H9 (cell line): ENCODE results near the gene MOB3B. TPM values are rescaled to one million over a fixed set of nuclear protein-coding genes. Genes with fewer than 3 reads are reported as not detected.

ENCODE experiments used
- DNase-seq: peaks from one replicate; pipeline ENCODE4 v3.0.0-alpha.2; 2017
- H2AFZ ChIP-seq: one replicate; pipeline ENCODE4 v1.6.1; 2013; ENCODE audit warnings: mild to moderate bottlenecking, low read length, control low read depth, moderate library complexity
- H2AK5ac ChIP-seq: 2 replicates; pipeline ENCODE4 v1.6.1; 2013; ENCODE audit warnings: low read length, control low read depth, mixed read lengths; ENCODE audit not compliant: insufficient read length
- H2BK120ac ChIP-seq: one replicate; pipeline ENCODE4 v1.6.1; 2013; ENCODE audit warnings: low read depth, mild to moderate bottlenecking, low read length, control low read depth, inconsistent platforms; ENCODE audit not compliant: poor library complexity, severe bottlenecking
- H2BK12ac ChIP-seq: 2 replicates; pipeline ENCODE4 v1.6.1; 2013; ENCODE audit warnings: low read length, control low read depth, mixed read lengths, low read depth; ENCODE audit not compliant: insufficient read length
- H2BK15ac ChIP-seq: 2 replicates; pipeline ENCODE4 v1.6.1; 2013; ENCODE audit warnings: low read depth, low read length, control low read depth
- H2BK20ac ChIP-seq: one replicate; pipeline ENCODE4 v1.6.1; 2013; ENCODE audit warnings: low read depth, mild to moderate bottlenecking, low read length, control low read depth, inconsistent platforms; ENCODE audit not compliant: poor library complexity, severe bottlenecking
- H2BK5ac ChIP-seq: 2 replicates; pipeline ENCODE4 v1.6.1; 2013; ENCODE audit warnings: low read length, control low read depth, mixed read lengths; ENCODE audit not compliant: insufficient read length
- H3K14ac ChIP-seq: 2 replicates; pipeline ENCODE4 v1.6.1; 2013; ENCODE audit warnings: low read length, control low read depth; ENCODE audit not compliant: insufficient read depth
- H3K18ac ChIP-seq: 2 replicates; pipeline ENCODE4 v1.6.1; 2013; ENCODE audit warnings: low read depth, mild to moderate bottlenecking, mixed read lengths, low read length, control low read depth; ENCODE audit not compliant: insufficient read length
- H3K23ac ChIP-seq: 2 replicates; pipeline ENCODE4 v1.6.1; 2013; ENCODE audit warnings: low read length, control low read depth, mixed read lengths, low read depth; ENCODE audit not compliant: insufficient read length
- H3K23me2 ChIP-seq: 2 replicates; pipeline ENCODE4 v1.6.1; 2013; ENCODE audit warnings: low read depth, mild to moderate bottlenecking, mixed read lengths, low read length, control low read depth; ENCODE audit not compliant: insufficient read length, poor library complexity, severe bottlenecking
- H3K27ac ChIP-seq: 2 replicates; pipeline ENCODE4 v1.5.1; 2013; ENCODE audit warnings: low read length, control low read depth, mixed read lengths, low read depth; ENCODE audit not compliant: insufficient read length
- H3K27me3 ChIP-seq: 2 replicates; pipeline ENCODE4 v1.6.1; 2013; ENCODE audit warnings: low read length, control low read depth, inconsistent platforms; ENCODE audit not compliant: insufficient read depth
- H3K4ac ChIP-seq: 2 replicates; pipeline ENCODE4 v1.6.1; 2013; ENCODE audit warnings: low read depth, mild to moderate bottlenecking, control low read depth, inconsistent platforms, low read length, moderate library complexity
- H3K4me1 ChIP-seq: 2 replicates; pipeline ENCODE4 v1.6.1; 2013; ENCODE audit warnings: low read length, control low read depth, inconsistent platforms; ENCODE audit not compliant: insufficient read depth
- H3K4me2 ChIP-seq: 2 replicates; pipeline ENCODE4 v1.6.1; 2013; ENCODE audit warnings: low read length, control low read depth, mixed read lengths; ENCODE audit not compliant: insufficient read length, insufficient read depth
- H3K56ac ChIP-seq: 2 replicates; pipeline ENCODE4 v1.6.1; 2013; ENCODE audit warnings: low read depth, mild to moderate bottlenecking, mixed read lengths, low read length, control low read depth; ENCODE audit not compliant: insufficient read length
- H3K79me1 ChIP-seq: 2 replicates; pipeline ENCODE4 v1.6.1; 2013; ENCODE audit warnings: low read depth, mild to moderate bottlenecking, moderate library complexity, low read length, control low read depth, inconsistent platforms; ENCODE audit not compliant: insufficient read depth, poor library complexity, severe bottlenecking
- H3K79me2 ChIP-seq: 2 replicates; pipeline ENCODE4 v1.6.1; 2013; ENCODE audit warnings: low read length, control low read depth, inconsistent platforms; ENCODE audit not compliant: insufficient read depth
- H3K9ac ChIP-seq: 2 replicates; pipeline ENCODE4 v1.6.1; 2013; ENCODE audit warnings: low read length, control low read depth, mixed read lengths; ENCODE audit not compliant: insufficient read length; ENCODE audit errors: extremely low read depth
- H3K9me3 ChIP-seq: one replicate; pipeline ENCODE4 v1.6.1; 2013; ENCODE audit warnings: low read depth, low read length, inconsistent platforms; ENCODE audit not compliant: control insufficient read depth
- H3T11ph ChIP-seq: one replicate; pipeline ENCODE4 v1.6.1; 2013; ENCODE audit warnings: mild to moderate bottlenecking, low read length, control low read depth, inconsistent platforms
- H4K20me1 ChIP-seq: one replicate; pipeline ENCODE4 v1.6.1; 2013; ENCODE audit not compliant: control insufficient read depth, insufficient read length, insufficient read depth
- H4K5ac ChIP-seq: 2 replicates; pipeline ENCODE4 v1.6.1; 2013; ENCODE audit warnings: low read depth, mild to moderate bottlenecking, mixed read lengths, low read length, control low read depth; ENCODE audit not compliant: insufficient read length
- H4K8ac ChIP-seq: replicated peaks from 2 replicates; pipeline ENCODE4 v1.6.1; 2013; ENCODE audit warnings: low read length, control low read depth, mixed read lengths, low read depth; ENCODE audit not compliant: insufficient read length
- H4K91ac ChIP-seq: 2 replicates; pipeline ENCODE4 v1.6.1; 2013; ENCODE audit warnings: low read depth, mild to moderate bottlenecking, moderate library complexity, mixed read lengths, low read length, control low read depth; ENCODE audit not compliant: insufficient read length
- H3K27ac Mint-ChIP-seq, 3 experiments: 2 replicates in 2 of 3; 3 replicates in 1 of 3; pipeline ENCODE4 v1.8.0; 2020 to 2021; ENCODE audit warnings: mixed read lengths in 3 of 3, mild to moderate bottlenecking in 1 of 3, moderate library complexity in 1 of 3
- H3K27me3 Mint-ChIP-seq: 2 replicates; pipeline ENCODE4 v1.8.0; 2021; ENCODE audit warnings: low read depth, mild to moderate bottlenecking, moderate library complexity, mixed read lengths
- H3K36me3 Mint-ChIP-seq, 3 experiments: 2 replicates in 2 of 3; 3 replicates in 1 of 3; pipeline ENCODE4 v1.8.0; 2020 to 2021; ENCODE audit warnings: low read depth in 3 of 3, mixed read lengths in 3 of 3; ENCODE audit not compliant: insufficient read depth in 1 of 3
- H3K4me1 Mint-ChIP-seq, 2 experiments: 2 replicates each; pipeline ENCODE4 v1.8.0; 2020; ENCODE audit warnings: mixed read lengths in 2 of 2
- H3K4me3 Mint-ChIP-seq, 2 experiments: 2 replicates in 1 of 2; 3 replicates in 1 of 2; pipeline ENCODE4 v1.8.0; 2020 to 2021; ENCODE audit warnings: mild to moderate bottlenecking in 2 of 2, mixed read lengths in 2 of 2, moderate library complexity in 1 of 2
- H3K9me3 Mint-ChIP-seq, 2 experiments: 2 replicates in 1 of 2; 3 replicates in 1 of 2; pipeline ENCODE4 v1.8.0; 2020; ENCODE audit warnings: mild to moderate bottlenecking in 2 of 2, mixed read lengths in 2 of 2, moderate library complexity in 1 of 2
- WGBS: extraction: QIAGEN DNeasy Blood & Tissue Kit; methylation state at CpG from one replicate; pipeline ENCODE4 v1.1.7; 2013; ENCODE audit warnings: missing lambda C conversion rate, low lambda C conversion rate, mixed read lengths; ENCODE audit not compliant: insufficient read length; ENCODE audit errors: extremely low coverage; 5-methylcytosine and 5-hydroxymethylcytosine counted together
- total RNA-seq: library from RNA; stranded (reverse); gene quantifications from 2 replicates; pipeline ENCODE4 v1.2.1, GENCODE V29; 2021
- TF ChIP-seq, protein P1 (sequence below): fragments of 200-600 bp; sonication (generic); conservative IDR thresholded peaks from 3 replicates; pipeline ENCODE4 v1.8.0; 2021; ENCODE audit warnings: antibody characterized with exemption, mild to moderate bottlenecking

The MOB3B gene
- total RNA-seq, 1 experiment from 2014 or later, result 9.8 TPM

DNA sequence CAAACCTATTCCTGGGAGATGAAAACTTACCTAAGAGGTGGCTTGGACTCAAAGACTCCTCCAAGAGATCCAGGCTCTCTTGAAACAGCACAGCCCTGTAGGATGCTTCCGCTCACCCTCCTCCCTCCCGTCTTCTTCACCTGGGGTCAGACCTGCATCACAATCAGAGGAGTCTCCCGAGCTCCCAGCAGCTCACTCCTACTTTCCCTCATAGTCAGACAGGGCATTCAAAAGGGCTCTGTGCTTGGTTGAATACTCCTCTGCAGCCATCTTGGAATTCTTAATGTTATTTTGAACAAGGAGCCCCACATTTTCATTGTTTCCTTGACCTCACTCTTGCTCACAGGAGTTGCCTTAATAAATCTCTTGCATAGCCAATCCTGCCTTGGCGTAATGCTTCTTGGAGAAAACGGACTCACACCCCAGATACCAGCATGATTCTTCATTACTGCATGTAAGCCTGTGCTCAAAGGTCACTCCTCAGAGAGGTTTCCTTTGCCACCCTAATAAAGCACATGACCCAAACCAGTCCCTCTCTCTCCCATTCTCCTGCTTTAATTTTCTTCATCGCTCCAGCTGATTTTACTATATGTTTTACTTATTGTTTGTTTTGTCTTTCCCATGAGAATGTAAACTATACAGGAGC, 52.6 kb downstream of the MOB3B start:
- Histone ChIP-seq H3K18ac (no peak overlapping the region), H2BK12ac (no peak overlapping the region), H2AK5ac (no peak overlapping the region), H4K20me1 (no peaks in the 10 kb centered on the region), H3K9ac (no peak overlapping the region), H3K56ac (no peak overlapping the region), H3K4me1 (peaks cover 4% of the 10 kb centered on the region), H3K27ac (no peak overlapping the region), H4K91ac (no peak overlapping the region), H4K8ac (no peak overlapping the region), H3K79me2 (peaks cover 2% of the 10 kb centered on the region; the same call in 1 of the 2 replicates), H2BK5ac (no peak overlapping the region), H2BK120ac (no peak overlapping the region), H3K4ac (no peak overlapping the region), H4K5ac (no peak overlapping the region), H2BK20ac (no peak overlapping the region), H2AFZ (no peak overlapping the region), H3K9me3 (peaks cover 7% of the 10 kb centered on the region), H2BK15ac (no peak overlapping the region; the same call in 1 of the 2 replicates), H3K23me2 (no peaks in the 10 kb centered on the region), H3K4me2 (no peak overlapping the region), H3K27me3 (no peaks in the 10 kb centered on the region), H3K79me1 (no peaks in the 10 kb centered on the region), H3T11ph (no peak overlapping the region), H3K14ac (no peak overlapping the region), H3K23ac (no peak overlapping the region)
- WGBS, result no CpG with 5 or more reads among the region's 6 CpGs
- Mint-ChIP-seq H3K27ac (peak overlapping the region in 2 of 3 experiments; percentile 2 to 68; a peak in 3 of 7 replicates), H3K36me3 (peaks cover 18 to 34% (median 21%) of the 10 kb centered on the region in 3 experiments), H3K4me3 (no peak overlapping the region; a peak in 1 of 5 replicates), H3K27me3 (peaks cover 2% of the 10 kb centered on the region; the same call in 1 of the 2 replicates), H3K4me1 (peaks cover 18 to 20% of the 10 kb centered on the region in 2 experiments), H3K9me3 (peaks cover 19 to 22% of the 10 kb centered on the region in 2 experiments)
- TF ChIP-seq, protein P1, sequence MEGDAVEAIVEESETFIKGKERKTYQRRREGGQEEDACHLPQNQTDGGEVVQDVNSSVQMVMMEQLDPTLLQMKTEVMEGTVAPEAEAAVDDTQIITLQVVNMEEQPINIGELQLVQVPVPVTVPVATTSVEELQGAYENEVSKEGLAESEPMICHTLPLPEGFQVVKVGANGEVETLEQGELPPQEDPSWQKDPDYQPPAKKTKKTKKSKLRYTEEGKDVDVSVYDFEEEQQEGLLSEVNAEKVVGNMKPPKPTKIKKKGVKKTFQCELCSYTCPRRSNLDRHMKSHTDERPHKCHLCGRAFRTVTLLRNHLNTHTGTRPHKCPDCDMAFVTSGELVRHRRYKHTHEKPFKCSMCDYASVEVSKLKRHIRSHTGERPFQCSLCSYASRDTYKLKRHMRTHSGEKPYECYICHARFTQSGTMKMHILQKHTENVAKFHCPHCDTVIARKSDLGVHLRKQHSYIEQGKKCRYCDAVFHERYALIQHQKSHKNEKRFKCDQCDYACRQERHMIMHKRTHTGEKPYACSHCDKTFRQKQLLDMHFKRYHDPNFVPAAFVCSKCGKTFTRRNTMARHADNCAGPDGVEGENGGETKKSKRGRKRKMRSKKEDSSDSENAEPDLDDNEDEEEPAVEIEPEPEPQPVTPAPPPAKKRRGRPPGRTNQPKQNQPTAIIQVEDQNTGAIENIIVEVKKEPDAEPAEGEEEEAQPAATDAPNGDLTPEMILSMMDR, result no peak
- DNase-seq, result no peak
